BE2C (cell line): ENCODE results near the gene C8B.

Source experiments
- DNase-seq: peaks from one replicate; pipeline ENCODE4 v3.0.0-alpha.2; 2020
- H3K27me3 ChIP-seq: fragments of 250-450 bp; sonication (Bioruptor Pico); 2 replicates; pipeline ENCODE4 v1.5.1; 2020; ENCODE audit warnings: mild to moderate bottlenecking
- H3K36me3 ChIP-seq: fragments of 250-450 bp; sonication (Bioruptor Pico); 2 replicates; pipeline ENCODE4 v1.5.1; 2020; ENCODE audit warnings: mild to moderate bottlenecking
- H3K4me1 ChIP-seq: fragments of 250-450 bp; sonication (Bioruptor Pico); 2 replicates; pipeline ENCODE4 v1.5.1; 2020
- H3K4me3 ChIP-seq: 2 replicates; pipeline ENCODE4 v1.5.1; 2011; ENCODE audit warnings: low read depth, low read length
- H3K9me3 ChIP-seq: fragments of 250-450 bp; sonication (Bioruptor Pico); 2 replicates; pipeline ENCODE4 v1.5.1; 2020
- TF ChIP-seq, protein P1 (sequence below): IDR thresholded peaks from 2 replicates; pipeline ENCODE4 v1.5.1; 2012; ENCODE audit warnings: mild to moderate bottlenecking, low read depth, low read length

The C8B gene

DNA sequence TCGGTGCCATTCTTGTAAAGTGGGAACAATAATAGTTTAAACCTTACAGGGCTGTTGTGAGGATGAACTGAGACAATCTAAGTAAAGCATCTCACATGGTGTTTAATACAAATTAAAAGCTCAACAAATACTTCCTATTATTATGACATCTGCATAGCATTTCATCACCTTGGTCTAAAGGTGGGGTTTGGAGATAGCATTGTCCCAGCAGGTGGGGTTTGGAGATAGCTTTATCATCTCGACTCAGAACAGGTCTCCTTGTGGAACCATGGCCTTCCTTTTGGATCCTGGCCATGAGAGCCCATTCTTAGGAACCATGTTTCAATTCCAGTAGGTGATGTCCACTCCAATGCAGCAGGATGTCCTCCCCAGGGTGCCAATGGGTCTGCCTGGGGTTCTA, 20.6 kb upstream of the C8B start:
- Histone ChIP-seq H3K4me1 (no peaks in the 10 kb centered on the region), H3K9me3 (no peaks in the 10 kb centered on the region), H3K36me3 (no peaks in the 10 kb centered on the region), H3K27me3 (no peaks in the 10 kb centered on the region), H3K4me3 (no peak overlapping the region)
- no peak for DNase-seq
- TF ChIP-seq, protein P1, sequence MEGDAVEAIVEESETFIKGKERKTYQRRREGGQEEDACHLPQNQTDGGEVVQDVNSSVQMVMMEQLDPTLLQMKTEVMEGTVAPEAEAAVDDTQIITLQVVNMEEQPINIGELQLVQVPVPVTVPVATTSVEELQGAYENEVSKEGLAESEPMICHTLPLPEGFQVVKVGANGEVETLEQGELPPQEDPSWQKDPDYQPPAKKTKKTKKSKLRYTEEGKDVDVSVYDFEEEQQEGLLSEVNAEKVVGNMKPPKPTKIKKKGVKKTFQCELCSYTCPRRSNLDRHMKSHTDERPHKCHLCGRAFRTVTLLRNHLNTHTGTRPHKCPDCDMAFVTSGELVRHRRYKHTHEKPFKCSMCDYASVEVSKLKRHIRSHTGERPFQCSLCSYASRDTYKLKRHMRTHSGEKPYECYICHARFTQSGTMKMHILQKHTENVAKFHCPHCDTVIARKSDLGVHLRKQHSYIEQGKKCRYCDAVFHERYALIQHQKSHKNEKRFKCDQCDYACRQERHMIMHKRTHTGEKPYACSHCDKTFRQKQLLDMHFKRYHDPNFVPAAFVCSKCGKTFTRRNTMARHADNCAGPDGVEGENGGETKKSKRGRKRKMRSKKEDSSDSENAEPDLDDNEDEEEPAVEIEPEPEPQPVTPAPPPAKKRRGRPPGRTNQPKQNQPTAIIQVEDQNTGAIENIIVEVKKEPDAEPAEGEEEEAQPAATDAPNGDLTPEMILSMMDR: no peak

DNA sequence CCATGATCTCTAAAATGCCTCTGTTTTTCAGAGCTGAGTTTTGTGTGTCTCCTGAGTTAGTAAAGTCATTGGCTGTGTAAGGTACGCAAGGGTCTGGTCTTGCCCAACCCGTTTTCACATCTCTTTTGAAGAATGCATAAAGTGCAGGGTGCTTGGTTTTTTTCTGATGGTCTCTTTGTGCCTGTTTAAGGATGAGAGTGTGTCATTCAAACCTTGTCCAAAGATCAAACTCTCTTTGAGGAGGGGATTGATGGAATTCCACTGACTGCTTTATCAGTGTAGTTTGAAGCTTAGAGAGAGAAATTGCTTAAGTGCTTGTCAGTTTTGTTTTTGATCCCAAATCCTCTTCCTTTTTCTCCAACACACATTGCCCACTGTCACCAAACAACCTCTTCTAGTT, 20.0 kb upstream of the C8B start:
- H3K36me3 ChIP-seq: no peaks in the 10 kb centered on the region
- no peaks in the 10 kb centered on the region for H3K4me1 ChIP-seq
- H3K4me3 ChIP-seq: no peak overlapping the region
- no peak for DNase-seq
- TF ChIP-seq, protein P1: no peak
- H3K9me3 ChIP-seq: no peaks in the 10 kb centered on the region
- H3K27me3 ChIP-seq: no peaks in the 10 kb centered on the region

DNA sequence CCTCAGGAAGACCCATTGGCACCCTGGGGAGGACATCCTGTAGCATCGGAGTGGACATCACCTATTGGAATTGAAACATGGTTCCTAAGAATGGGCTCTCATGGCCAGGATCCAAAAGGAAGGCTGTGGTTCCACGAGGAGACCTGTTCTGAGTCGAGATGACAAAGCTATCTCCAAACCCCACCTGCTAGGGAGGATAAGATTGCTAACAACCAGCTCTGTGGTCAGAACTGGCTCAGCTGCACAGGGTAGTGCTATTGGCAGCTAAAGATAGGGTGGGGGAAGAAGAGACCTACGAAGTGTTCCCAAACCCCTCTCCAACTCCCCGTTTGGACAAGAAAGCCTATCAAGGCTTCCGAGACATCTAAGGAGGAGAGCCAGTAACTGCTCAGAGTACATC, 17.7 kb upstream of the C8B start:
- Histone ChIP-seq H3K4me3 (no peak overlapping the region), H3K4me1 (no peaks in the 10 kb centered on the region), H3K27me3 (no peaks in the 10 kb centered on the region), H3K9me3 (no peaks in the 10 kb centered on the region), H3K36me3 (no peaks in the 10 kb centered on the region)
- TF ChIP-seq, protein P1: no peak
- DNase-seq: no peak

DNA sequence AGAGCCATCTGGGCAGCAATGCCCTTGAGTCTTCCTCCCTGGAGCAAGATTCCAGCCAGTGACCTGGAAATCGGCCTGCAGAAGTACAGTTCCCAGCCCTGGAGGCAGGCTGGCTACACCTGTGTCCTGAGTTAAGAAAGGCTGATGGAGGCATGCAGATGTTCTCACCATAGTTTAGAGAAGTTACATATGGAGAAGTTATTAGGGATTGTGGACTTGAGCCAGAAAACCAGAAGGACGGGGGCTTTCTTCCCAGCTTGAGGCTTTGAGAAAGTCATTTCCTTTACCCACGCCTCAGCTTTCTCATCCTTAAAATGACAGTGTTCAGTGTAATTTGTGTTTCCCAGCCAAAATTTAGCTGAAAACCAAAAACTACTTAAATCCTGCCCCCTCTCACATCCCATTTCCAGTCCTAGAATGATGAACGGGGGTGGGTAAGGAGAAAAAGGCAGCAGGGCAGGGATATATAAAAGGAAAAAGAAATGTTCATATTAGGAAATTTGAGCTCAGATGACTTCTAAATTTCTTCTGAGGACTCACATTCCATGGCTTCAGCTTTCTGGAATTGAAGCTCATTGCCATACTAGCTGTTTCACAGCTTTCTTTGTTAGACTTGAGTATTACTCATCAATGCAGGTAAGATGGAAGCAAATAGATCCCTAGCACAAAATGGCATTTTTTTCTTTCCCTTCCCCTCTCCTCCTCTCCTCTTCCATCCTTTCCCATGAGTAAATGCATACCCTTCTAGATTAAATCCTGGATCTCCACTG, 14.4 kb upstream of the C8B start:
- Histone ChIP-seq H3K4me1 (no peaks in the 10 kb centered on the region), H3K4me3 (no peak overlapping the region), H3K9me3 (no peaks in the 10 kb centered on the region), H3K36me3 (no peaks in the 10 kb centered on the region), H3K27me3 (no peaks in the 10 kb centered on the region)
- TF ChIP-seq, protein P1: no peak
- DNase-seq: no peak

DNA sequence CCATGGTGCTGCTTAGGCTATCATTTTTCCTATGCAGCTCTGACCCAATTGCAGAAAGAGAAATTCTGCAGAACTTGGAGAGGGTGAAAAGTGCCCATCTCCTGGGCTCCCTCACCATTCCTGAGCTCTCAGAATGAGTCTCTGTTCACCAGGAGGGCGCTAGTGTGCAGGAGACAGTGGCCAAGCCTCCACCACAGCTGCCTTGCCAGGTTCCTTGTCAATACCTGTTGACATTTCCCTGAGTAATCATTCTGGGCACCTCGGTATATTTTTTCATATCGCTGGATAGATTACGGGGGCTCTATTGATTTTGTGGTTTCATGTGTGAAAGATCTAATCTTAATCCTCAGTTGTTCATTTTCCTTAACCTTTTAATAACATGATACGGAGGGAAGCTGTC, 13.0 kb upstream of the C8B start:
- no peaks in the 10 kb centered on the region for H3K9me3 ChIP-seq
- TF ChIP-seq, protein P1: no peak
- H3K27me3 ChIP-seq: no peaks in the 10 kb centered on the region
- no peak for DNase-seq
- no peaks in the 10 kb centered on the region for H3K36me3 ChIP-seq
- H3K4me3 ChIP-seq: no peak overlapping the region
- H3K4me1 ChIP-seq: no peaks in the 10 kb centered on the region

DNA sequence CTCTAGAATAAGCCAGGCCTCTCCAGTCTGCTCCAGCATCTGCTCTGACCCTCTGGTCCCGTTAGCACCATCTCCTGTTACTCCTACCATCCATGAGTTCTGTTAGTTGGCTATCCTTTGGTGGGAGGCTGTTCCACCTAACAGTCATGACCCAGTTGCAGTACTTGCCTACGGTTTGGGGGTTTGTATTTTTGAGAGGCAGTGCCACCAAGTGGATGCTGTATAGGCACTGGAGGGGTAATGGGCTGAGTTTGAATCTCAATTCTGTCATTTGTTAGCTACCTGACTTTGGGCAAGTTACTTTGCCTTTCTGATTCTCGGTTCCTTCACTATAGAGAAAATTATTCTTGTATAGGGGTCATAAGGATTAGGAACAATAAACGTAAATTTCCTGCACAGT, 12.1 kb upstream of the C8B start:
- no peaks in the 10 kb centered on the region for H3K4me1 ChIP-seq
- H3K9me3 ChIP-seq: no peaks in the 10 kb centered on the region
- no peak overlapping the region for H3K4me3 ChIP-seq
- DNase-seq: no peak
- H3K27me3 ChIP-seq: no peaks in the 10 kb centered on the region
- TF ChIP-seq, protein P1: no peak
- no peaks in the 10 kb centered on the region for H3K36me3 ChIP-seq
